GM18907 (cell line): Measurements from ENCODE around the gene NPEPPS.

ENCODE experiments used
- ATAC-seq: cut with Tn5 transposase; IDR thresholded peaks from one replicate; pipeline ENCODE4 v1.9.1; 2021; ENCODE audit warnings: mild to moderate bottlenecking, moderate library complexity; ENCODE audit not compliant: unreplicated experiment

NPEPPS gene

DNA sequence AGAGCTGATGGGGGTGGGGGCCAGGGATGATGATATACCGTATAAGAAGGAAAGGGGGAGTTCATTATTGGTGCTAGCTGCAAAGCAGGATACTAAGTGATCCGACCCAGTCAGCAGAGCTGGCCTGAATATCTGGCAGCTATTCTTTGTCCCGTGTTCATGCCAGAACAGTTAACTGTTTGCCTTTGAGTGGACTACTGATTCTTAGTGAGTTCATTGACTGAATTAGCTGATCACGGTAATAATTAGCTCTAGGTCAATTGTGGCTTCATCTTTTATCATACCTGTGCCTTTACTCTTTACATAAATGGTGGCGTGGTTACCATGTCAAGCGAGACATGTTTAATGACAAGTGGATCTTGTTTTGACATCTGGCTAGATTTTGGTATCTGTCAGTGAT, 124.1 kb downstream of the NPEPPS start:
- no peak for ATAC-seq

DNA sequence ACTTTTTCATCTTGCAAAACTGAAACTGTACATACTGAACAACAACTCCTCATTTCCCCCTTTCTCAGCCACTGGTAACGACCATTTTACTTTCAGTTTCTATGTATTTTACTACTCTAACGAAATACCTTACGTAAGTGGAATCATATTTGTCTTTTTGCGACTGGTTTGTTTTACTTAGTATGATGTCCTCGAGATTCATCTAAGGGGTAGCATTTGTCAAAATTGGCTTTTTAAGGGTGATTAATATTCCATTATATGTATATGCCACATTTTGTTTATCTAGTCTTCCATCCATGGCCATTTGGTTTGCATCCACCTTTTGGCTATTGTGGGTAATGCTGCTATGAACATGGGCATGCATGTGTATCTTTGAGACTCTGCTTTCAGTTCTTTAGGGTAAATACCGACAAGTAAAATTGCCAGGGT, 129.2 kb downstream of the NPEPPS start:
- ATAC-seq: peak; percentile 53

GRCh38 chr17:47663912-47664623, 133.2 kb downstream of the NPEPPS start:
- ATAC-seq: peak; percentile 52

GRCh38 chr17:47664624-47664941, 133.7 kb downstream of the NPEPPS start:
- no peak for ATAC-seq

DNA sequence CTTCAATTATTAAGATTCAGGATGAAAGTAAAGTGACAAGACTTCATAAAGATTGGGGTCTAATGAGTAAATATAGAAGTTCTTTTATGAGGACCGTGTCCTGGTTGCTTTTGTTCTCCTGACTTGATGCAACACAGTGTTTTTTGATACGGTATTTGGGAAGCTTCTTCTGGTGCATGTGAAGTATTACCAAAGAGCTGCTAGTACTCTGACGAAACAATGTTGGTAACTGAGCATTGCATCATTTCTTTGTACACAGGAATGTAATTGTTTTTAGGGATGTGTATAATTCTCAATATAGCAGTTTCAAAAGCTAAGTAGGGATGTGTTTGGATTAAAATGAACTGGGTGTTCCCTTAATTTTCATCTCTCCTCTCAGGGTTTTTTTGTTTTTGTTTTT, 134.7 kb downstream of the NPEPPS start:
- no peak for ATAC-seq

DNA sequence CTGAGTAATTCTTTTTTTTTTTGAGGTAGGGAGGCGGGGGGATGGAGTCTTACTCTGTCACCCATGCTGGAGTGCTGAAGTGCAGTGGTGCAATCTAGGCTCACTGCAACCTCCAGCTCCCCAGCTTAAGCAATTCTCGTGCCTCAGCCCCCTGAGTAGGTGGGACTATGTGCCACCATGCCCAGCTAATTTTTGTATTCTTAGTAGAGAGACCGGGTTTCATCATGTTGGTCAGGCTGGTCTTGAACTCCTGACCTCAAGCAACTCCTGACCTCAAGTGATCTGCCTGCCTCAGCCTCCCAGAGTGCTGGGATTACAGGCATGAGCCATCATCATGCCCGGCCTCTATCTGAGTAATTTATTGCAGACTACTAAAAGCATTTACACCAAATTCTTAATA, 138.2 kb downstream of the NPEPPS start:
- ATAC-seq: no peak

DNA sequence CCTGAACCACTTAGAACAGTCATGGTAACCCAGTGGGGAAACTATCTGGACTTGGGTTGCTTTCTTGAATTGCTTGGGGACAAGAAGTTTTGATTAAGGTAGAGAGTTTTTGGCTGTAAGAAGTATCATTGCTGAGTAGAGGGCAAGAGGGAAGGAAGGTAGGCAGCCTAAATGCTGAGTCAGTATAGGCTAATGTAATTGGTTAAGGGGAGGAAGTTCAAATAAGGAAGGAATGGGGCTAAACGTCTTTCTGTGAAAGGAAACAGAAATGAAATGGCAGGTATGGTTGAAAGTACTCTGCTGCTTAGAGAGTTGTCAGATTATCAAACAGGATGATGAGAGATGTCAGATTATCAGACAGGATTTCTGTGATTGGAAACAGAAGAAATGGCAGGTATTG, 139.2 kb downstream of the NPEPPS start:
- no peak for ATAC-seq
